Endothelial cell of umbilical vein (primary cell): Measurements from ENCODE around the gene SOX18. TPM values are rescaled to one million over a fixed set of nuclear protein-coding genes. Genes with fewer than 3 reads are reported as not detected.

ENCODE experiments used
- BruUV-seq: library from RNA; stranded (reverse); fragments of 400-500 nt; replicated peaks from 2 replicates; lab custom pipeline; 2021; lab: Mats Ljungman, UMichigan
- CTCF ChIA-PET: fragments of 300-600, 350-600 bp; sonication (Branson Sonifier 250); formaldehyde crosslinking; loops from one replicate; lab custom pipeline; 2021; ENCODE audit warnings: antibody characterized with exemption, inconsistent platforms; lab: Charles Lee
- POLR2A ChIA-PET: fragments of 300-600, 350-600 bp; sonication (Branson Sonifier 250); formaldehyde crosslinking; loops from one replicate; lab custom pipeline; 2021; ENCODE audit warnings: antibody characterized with exemption, inconsistent platforms; lab: Charles Lee
- DNase-seq: peaks from one replicate; pipeline ENCODE4 v3.0.0-alpha.2; 2011; ENCODE audit warnings: low read depth, low spot score
- FAIRE-seq: peaks from 2 replicates; lab custom pipeline; 2011; peaks lifted over from hg19 to GRCh38; lab: Jason Lieb, UNC
- H2AFZ ChIP-seq: 2 replicates; pipeline ENCODE4 v1.6.0; 2012; ENCODE audit warnings: low read depth, low read length, control low read depth, inconsistent platforms
- H3K27ac ChIP-seq: 2 replicates; pipeline ENCODE4 v1.5.1; 2011; ENCODE audit warnings: low read depth, mild to moderate bottlenecking, control low read depth, low read length, moderate library complexity; ENCODE audit not compliant: insufficient read depth
- H3K27me3 ChIP-seq, 2 experiments: 2 replicates each; pipeline versions ENCODE4 v1.6.0 to v1.6.1; 2011; ENCODE audit warnings: low read length in 2 of 2, mixed read lengths in 1 of 2; ENCODE audit not compliant: control insufficient read depth in 2 of 2, insufficient read depth in 2 of 2
- H3K36me3 ChIP-seq, 2 experiments: 2 replicates in 1 of 2; 3 replicates in 1 of 2; pipeline ENCODE4 v1.5.1; 2011; ENCODE audit warnings: low read length in 2 of 2, mild to moderate bottlenecking in 1 of 2, moderate library complexity in 1 of 2; ENCODE audit not compliant: control insufficient read depth in 2 of 2, insufficient read depth in 2 of 2; ENCODE audit errors: extremely low read depth in 1 of 2
- H3K4me1 ChIP-seq: 3 replicates; pipeline ENCODE4 v1.5.1; 2011; ENCODE audit warnings: mild to moderate bottlenecking, low read length; ENCODE audit not compliant: control insufficient read depth, insufficient read depth; ENCODE audit errors: extremely low read depth
- H3K4me2 ChIP-seq: 2 replicates; pipeline ENCODE4 v1.6.1; 2011; ENCODE audit warnings: low read length, control low read depth, mixed read lengths; ENCODE audit not compliant: insufficient read depth
- H3K4me3 ChIP-seq, 3 experiments: fragments of 200-600 bp in 1 of 3; sonication (generic), shearing (Covaris generic) in 1 of 3; replicated peaks in 1 of 3; 2 replicates each; pipeline ENCODE4 v1.5.1; 2011 to 2016; ENCODE audit warnings: control low read depth in 3 of 3, low read length in 3 of 3, mild to moderate bottlenecking in 2 of 3, inconsistent platforms in 1 of 3, low read depth in 1 of 3, moderate library complexity in 1 of 3; ENCODE audit not compliant: insufficient read depth in 1 of 3
- H3K79me2 ChIP-seq: 2 replicates; pipeline ENCODE4 v1.6.0; 2012; ENCODE audit warnings: low read length, inconsistent platforms; ENCODE audit not compliant: control insufficient read depth, insufficient read depth
- H3K9ac ChIP-seq: replicated peaks from 2 replicates; pipeline ENCODE3; 2011; ENCODE audit warnings: low read length, control low read depth; ENCODE audit not compliant: insufficient read depth; ENCODE audit errors: extremely low read depth
- H3K9me1 ChIP-seq: replicated peaks from 3 replicates; pipeline ENCODE4 v1.6.0; 2011; ENCODE audit warnings: mild to moderate bottlenecking, low read length; ENCODE audit not compliant: control insufficient read depth, insufficient read depth; ENCODE audit errors: extremely low read depth
- H3K9me3 ChIP-seq: replicated peaks from 2 replicates; pipeline ENCODE4 v1.5.1; 2012; ENCODE audit warnings: low read length, inconsistent platforms; ENCODE audit not compliant: control insufficient read depth, insufficient read depth
- H4K20me1 ChIP-seq: replicated peaks from 2 replicates; pipeline ENCODE3; 2011; ENCODE audit warnings: mild to moderate bottlenecking, low read length; ENCODE audit not compliant: control insufficient read depth, insufficient read depth; ENCODE audit errors: extremely low read depth
- EZH2 ChIP-seq: IDR thresholded peaks from 2 replicates; pipeline ENCODE4 v1.6.1; 2012; ENCODE audit warnings: borderline replicate concordance, low read depth, mild to moderate bottlenecking, moderate library complexity, low read length, inconsistent platforms; ENCODE audit not compliant: severe bottlenecking
- FOS ChIP-seq: IDR thresholded peaks from 2 replicates; pipeline ENCODE4 v1.6.1; 2011; ENCODE audit warnings: mild to moderate bottlenecking, low read length, moderate library complexity, borderline replicate concordance; ENCODE audit not compliant: insufficient read depth
- GATA2 ChIP-seq: IDR thresholded peaks from 2 replicates; pipeline ENCODE4 v1.7.0; 2011; ENCODE audit warnings: low read depth, mild to moderate bottlenecking, moderate library complexity, mixed read lengths, low read length; ENCODE audit not compliant: insufficient read length, insufficient read depth
- JUN ChIP-seq: IDR thresholded peaks from 2 replicates; pipeline ENCODE4 v1.6.1; 2011; ENCODE audit warnings: borderline replicate concordance, low read depth; ENCODE audit not compliant: insufficient read length, insufficient read depth
- MYC ChIP-seq: IDR thresholded peaks from one replicate; pipeline ENCODE4 v1.6.1; 2011; ENCODE audit warnings: mild to moderate bottlenecking, low read depth, low read length
- POLR2A ChIP-seq: IDR thresholded peaks from 2 replicates; pipeline ENCODE4 v1.6.1; 2012; ENCODE audit warnings: low read depth, mild to moderate bottlenecking, control low read depth, low read length
- POLR2AphosphoS5 ChIP-seq: IDR thresholded peaks from 2 replicates; pipeline ENCODE4 v1.6.1; 2012; ENCODE audit warnings: low read depth, mild to moderate bottlenecking, control low read depth, low read length, moderate library complexity; ENCODE audit not compliant: insufficient read depth
- dilution Hi-C: fragments of 300-500 bp; cut with MboI; formaldehyde crosslinking; loops from one replicate; pipeline ENCODE4 v1.15.0; 2019; ENCODE audit warnings: low sequenced_read_pairs; ENCODE audit not compliant: extremely low pct_ligation_motif_present
- intact Hi-C: fragments of 100-400 bp; cut with micrococcal nuclease; formaldehyde crosslinking; loops from one replicate; pipeline ENCODE4 v1.10.0; 2022
- polyA plus RNA-seq, 4 experiments: library from polyadenylated mRNA; depleted of rRNA in 3 of 4; stranded (reverse) in 3 of 4; unstranded in 1 of 4; fragments of >200 nt; gene quantifications; 2 replicates each; pipeline versions ENCODE4 v1.2.1 to v1.2.3, GENCODE V29; 2011 to 2012; ENCODE audit warnings: missing spikeins in 1 of 4
- total RNA-seq: library from RNA; stranded (reverse); gene quantifications from 2 replicates; pipeline ENCODE4 v1.2.3, GENCODE V29; 2021
- TF ChIP-seq, protein P1 (sequence below), 2 donors: IDR thresholded peaks; 1 replicate in 1 of 2; 2 replicates in 1 of 2; pipeline ENCODE4 v1.5.1; 2011; ENCODE audit warnings: low read length in 2 of 2, mild to moderate bottlenecking in 2 of 2, moderate library complexity in 2 of 2, control low read depth in 1 of 2, inconsistent platforms in 1 of 2, low read depth in 1 of 2; ENCODE audit not compliant: insufficient read depth in 1 of 2; ENCODE audit errors: extremely low read depth in 1 of 2
- TF ChIP-seq, protein P2 (sequence below): IDR thresholded peaks from 2 replicates; pipeline ENCODE4 v1.6.1; 2011; ENCODE audit not compliant: insufficient read depth, insufficient read length

SOX18 gene
- total and polyA plus RNA-seq, 2 donors (not counting 3 experiments of a cell fraction or from before 2014, with no cell fraction given) = 20.9 to 175 TPM

DNA sequence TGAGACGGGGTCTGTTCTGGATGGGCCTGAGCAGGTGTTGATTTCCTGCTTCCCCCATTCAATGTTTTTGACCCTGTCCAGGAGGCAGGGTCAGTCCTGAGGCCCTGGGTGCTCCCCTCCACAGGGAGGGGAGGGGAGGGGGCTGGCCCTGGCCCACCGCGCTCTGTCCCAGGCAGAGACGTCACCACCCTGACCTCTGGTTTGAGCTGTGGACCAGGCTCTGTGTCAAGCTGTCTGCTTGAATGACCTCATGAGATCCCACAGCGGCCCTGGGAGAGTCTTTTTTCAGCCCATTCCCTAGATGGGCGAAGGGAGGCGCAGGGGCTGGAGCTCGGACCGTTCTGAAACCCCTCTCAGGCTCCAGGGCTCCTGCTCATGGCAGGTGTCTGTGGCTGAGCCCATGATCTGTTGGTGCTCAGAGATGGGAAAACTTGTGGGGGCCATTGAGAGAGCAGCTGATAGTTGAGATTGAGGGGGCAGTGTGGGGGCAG lies 43.6 kb upstream of the SOX18 start:
- H4K20me1 ChIP-seq = no peaks in the 10 kb centered on the region
- H3K4me2 ChIP-seq = no peak overlapping the region
- BruUV-seq = no TSS peak
- TF ChIP-seq EZH2 = no peak
- no peak for TF ChIP-seq POLR2AphosphoS5
- TF ChIP-seq FOS = no peak
- TF ChIP-seq POLR2A = no peak
- TF ChIP-seq, protein P1, sequence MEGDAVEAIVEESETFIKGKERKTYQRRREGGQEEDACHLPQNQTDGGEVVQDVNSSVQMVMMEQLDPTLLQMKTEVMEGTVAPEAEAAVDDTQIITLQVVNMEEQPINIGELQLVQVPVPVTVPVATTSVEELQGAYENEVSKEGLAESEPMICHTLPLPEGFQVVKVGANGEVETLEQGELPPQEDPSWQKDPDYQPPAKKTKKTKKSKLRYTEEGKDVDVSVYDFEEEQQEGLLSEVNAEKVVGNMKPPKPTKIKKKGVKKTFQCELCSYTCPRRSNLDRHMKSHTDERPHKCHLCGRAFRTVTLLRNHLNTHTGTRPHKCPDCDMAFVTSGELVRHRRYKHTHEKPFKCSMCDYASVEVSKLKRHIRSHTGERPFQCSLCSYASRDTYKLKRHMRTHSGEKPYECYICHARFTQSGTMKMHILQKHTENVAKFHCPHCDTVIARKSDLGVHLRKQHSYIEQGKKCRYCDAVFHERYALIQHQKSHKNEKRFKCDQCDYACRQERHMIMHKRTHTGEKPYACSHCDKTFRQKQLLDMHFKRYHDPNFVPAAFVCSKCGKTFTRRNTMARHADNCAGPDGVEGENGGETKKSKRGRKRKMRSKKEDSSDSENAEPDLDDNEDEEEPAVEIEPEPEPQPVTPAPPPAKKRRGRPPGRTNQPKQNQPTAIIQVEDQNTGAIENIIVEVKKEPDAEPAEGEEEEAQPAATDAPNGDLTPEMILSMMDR (IDR thresholded peaks at IDR 0.05; ENCODE audit: extremely low read depth in 1 of 2, insufficient read depth in 1 of 2, low read depth in 1 of 2, low read length in 2 of 2) = no peak
- TF ChIP-seq, protein P2, sequence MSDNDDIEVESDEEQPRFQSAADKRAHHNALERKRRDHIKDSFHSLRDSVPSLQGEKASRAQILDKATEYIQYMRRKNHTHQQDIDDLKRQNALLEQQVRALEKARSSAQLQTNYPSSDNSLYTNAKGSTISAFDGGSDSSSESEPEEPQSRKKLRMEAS = no peak
- TF ChIP-seq MYC = no peak
- no peak for TF ChIP-seq GATA2
- TF ChIP-seq JUN = no peak
- FAIRE-seq (no peak), DNase-seq (no peak)
- H3K27ac ChIP-seq = no peak overlapping the region
- ChIA-PET CTCF (interaction anchor here (2.3 kb wide), 1 partner anchor 9 kb away, joined by 7 read pairs; the partner anchor contains the start of gene LKAAEAR1), POLR2A (no interaction called here)
- no peaks in the 10 kb centered on the region for H3K9me3 ChIP-seq
- no peaks in the 10 kb centered on the region for H3K36me3 ChIP-seq
- intact Hi-C loops = no loop called here
- H2AFZ ChIP-seq = no peak overlapping the region
- H3K4me3 ChIP-seq = no peak overlapping the region
- no peak overlapping the region for H3K9ac ChIP-seq
- dilution Hi-C loops = no loop called here
- H3K27me3 ChIP-seq = no peaks in the 10 kb centered on the region
- no peaks in the 10 kb centered on the region for H3K79me2 ChIP-seq
- H3K9me1 ChIP-seq = no peaks in the 10 kb centered on the region
- no peaks in the 10 kb centered on the region for H3K4me1 ChIP-seq
